Neural cell (in vitro differentiated cells): ENCODE results near the gene TMEM94. TPM values are rescaled to one million over a fixed set of nuclear protein-coding genes. Genes with fewer than 3 reads are reported as not detected.
A peak's percentile ranks its signal among the peaks of the same experiment; 100 is the strongest.
"Not testable (repeated sequence)": the region's sequence is repeated elsewhere in the genome, so short reads cannot be mapped to it uniquely, and the experiment has no call there.

Source experiments
- H2AFZ ChIP-seq: fragments of 200-600, 300-800 bp; sonication (generic), shearing (Covaris generic); 2 replicates; pipeline ENCODE4 v1.6.0; 2014; ENCODE audit warnings: low read depth, mild to moderate bottlenecking, antibody characterized with exemption, low read length, moderate library complexity
- H3F3A ChIP-seq: fragments of 200-600 bp; shearing (Covaris generic); 2 replicates; pipeline ENCODE4 v1.6.1; 2016; ENCODE audit warnings: mild to moderate bottlenecking, moderate library complexity, mixed read lengths, antibody characterized with exemption, low read length; ENCODE audit not compliant: insufficient read depth, poor library complexity, severe bottlenecking
- H3K27ac ChIP-seq: fragments of 200-600, 300-800 bp; sonication (generic), shearing (Covaris generic); 2 replicates; pipeline ENCODE4 v1.5.1; 2014; ENCODE audit warnings: mild to moderate bottlenecking, low read length, moderate library complexity
- H3K27me3 ChIP-seq: fragments of 300-800, 200-600 bp; sonication (generic), shearing (Covaris generic); 2 replicates; pipeline ENCODE4 v1.6.0; 2014; ENCODE audit warnings: mild to moderate bottlenecking, low read depth, low read length, moderate library complexity; ENCODE audit not compliant: insufficient read depth
- H3K36me3 ChIP-seq: fragments of 300-800, 200-600 bp; sonication (generic), shearing (Covaris generic); 2 replicates; pipeline ENCODE4 v1.5.1; 2014; ENCODE audit warnings: mild to moderate bottlenecking, antibody characterized with exemption, low read length, moderate library complexity; ENCODE audit not compliant: insufficient read depth
- H3K4me2 ChIP-seq: fragments of 300-800, 200-600 bp; sonication (generic), shearing (Covaris generic); 2 replicates; pipeline ENCODE4 v1.6.0; 2014; ENCODE audit warnings: mild to moderate bottlenecking, low read length
- H3K4me3 ChIP-seq: fragments of 300-800, 200-600 bp; sonication (generic), shearing (Covaris generic); 2 replicates; pipeline ENCODE4 v1.5.1; 2014; ENCODE audit warnings: mild to moderate bottlenecking, low read length, moderate library complexity
- H3K79me2 ChIP-seq: fragments of 200-600 bp; shearing (Covaris generic); replicated peaks from 2 replicates; pipeline ENCODE4 v1.6.0; 2014; ENCODE audit warnings: mild to moderate bottlenecking, low read length, moderate library complexity; ENCODE audit not compliant: insufficient read depth
- H3K9ac ChIP-seq: fragments of 300-800, 200-600 bp; sonication (generic), shearing (Covaris generic); 2 replicates; pipeline ENCODE4 v1.6.1; 2016; ENCODE audit warnings: mild to moderate bottlenecking, low read length, mixed read lengths
- H3K9me2 ChIP-seq: fragments of 200-600 bp; shearing (Covaris generic); 2 replicates; pipeline ENCODE4 v1.6.1; 2016; ENCODE audit warnings: mild to moderate bottlenecking, low read length, mixed read lengths; ENCODE audit not compliant: insufficient read depth
- H3K9me3 ChIP-seq: fragments of 200-600, 300-800 bp; sonication (generic), shearing (Covaris generic); 2 replicates; pipeline ENCODE4 v1.6.1; 2016; ENCODE audit warnings: mild to moderate bottlenecking, mixed run types, low read length, moderate library complexity, mixed read lengths
- H4K20me1 ChIP-seq: fragments of 200-600 bp; shearing (Covaris generic); 2 replicates; pipeline ENCODE4 v1.6.1; 2016; ENCODE audit warnings: mild to moderate bottlenecking, mixed run types; ENCODE audit not compliant: insufficient read depth
- CTCF ChIP-seq: fragments of 450-650 bp; IDR thresholded peaks from 2 replicates; pipeline ENCODE4 v1.5.1; 2014; ENCODE audit warnings: antibody characterized with exemption, mild to moderate bottlenecking, moderate library complexity; ENCODE audit not compliant: poor library complexity, severe bottlenecking
- EP300 ChIP-seq: fragments of 450-650 bp; conservative IDR thresholded peaks from 2 replicates; pipeline ENCODE4 v1.6.1; 2014; ENCODE audit warnings: antibody characterized with exemption, mild to moderate bottlenecking, moderate library complexity; ENCODE audit not compliant: poor library complexity, severe bottlenecking
- EZH2 ChIP-seq: fragments of 200-600, 300-800 bp; shearing (Covaris generic), sonication (generic); IDR thresholded peaks from 2 replicates; pipeline ENCODE4 v1.6.1; 2014; ENCODE audit warnings: antibody characterized with exemption, low read length, borderline replicate concordance, mild to moderate bottlenecking; ENCODE audit not compliant: insufficient read depth, poor library complexity, severe bottlenecking
- MXI1 ChIP-seq: fragments of 450-650 bp; conservative IDR thresholded peaks from 2 replicates; pipeline ENCODE4 v1.6.1; 2014; ENCODE audit warnings: antibody characterized with exemption, mild to moderate bottlenecking; ENCODE audit not compliant: poor library complexity, severe bottlenecking
- POLR2AphosphoS5 ChIP-seq: IDR thresholded peaks from 2 replicates; pipeline ENCODE4 v1.6.1; 2012
- RAD21 ChIP-seq: fragments of 450-650 bp; conservative IDR thresholded peaks from 2 replicates; pipeline ENCODE4 v1.6.1; 2014; ENCODE audit warnings: antibody characterized with exemption, mild to moderate bottlenecking, moderate library complexity
- REST ChIP-seq: IDR thresholded peaks from 2 replicates; pipeline ENCODE4 v1.6.1; 2012; ENCODE audit warnings: borderline replicate concordance
- SMC3 ChIP-seq: fragments of 450-650 bp; conservative IDR thresholded peaks from 2 replicates; pipeline ENCODE4 v1.6.1; 2014; ENCODE audit warnings: antibody characterized with exemption, mild to moderate bottlenecking, moderate library complexity; ENCODE audit not compliant: poor library complexity
- TAF1 ChIP-seq: IDR thresholded peaks from 2 replicates; pipeline ENCODE4 v1.6.1; 2012; ENCODE audit warnings: low read depth
- polyA plus RNA-seq: library from polyadenylated mRNA; depleted of rRNA; stranded (reverse); fragments of >200 nt; gene quantifications from 2 replicates; pipeline ENCODE4 v1.2.3, GENCODE V29; 2014

The TMEM94 gene
- polyA plus RNA-seq, 1 donor from 2014 or later, result 37.0 TPM

DNA sequence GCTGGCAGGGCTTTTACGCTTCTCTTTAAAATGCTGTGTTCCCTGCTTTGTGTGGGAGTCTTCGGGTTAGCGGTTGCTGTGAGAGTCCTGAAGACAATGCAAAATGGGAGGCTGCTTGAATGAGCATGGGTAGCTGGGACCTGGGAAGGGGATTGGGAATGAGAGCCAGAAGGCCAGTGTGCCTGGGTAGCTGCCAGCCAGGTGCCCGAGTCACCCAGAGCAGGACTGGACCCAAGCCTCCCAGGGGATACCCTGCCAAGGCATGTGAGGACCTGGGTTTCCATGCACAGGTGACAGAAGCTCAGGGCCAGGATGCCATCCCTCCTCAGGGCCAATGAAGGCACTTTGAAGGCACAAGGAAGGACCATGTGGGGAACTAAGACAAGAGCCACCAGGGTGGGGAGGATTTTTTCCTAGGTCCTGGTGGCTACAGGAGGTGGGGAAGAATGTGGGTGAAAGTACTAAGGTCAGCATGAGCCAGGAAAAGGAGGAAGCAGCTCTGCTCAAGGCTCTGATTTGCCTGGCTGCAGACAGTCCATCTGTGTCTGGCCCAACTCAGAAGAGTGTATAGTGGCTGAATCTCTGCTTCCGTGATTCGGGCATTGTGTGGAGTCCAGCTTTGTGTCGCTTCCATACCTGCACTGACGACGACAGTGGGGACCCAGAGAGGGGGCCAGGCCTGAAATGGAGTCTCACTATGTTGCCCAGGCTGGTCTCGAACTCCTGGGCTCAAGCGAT, 20.5 kb downstream of the TMEM94 start:
- H3F3A ChIP-seq, result no peaks in the 10 kb centered on the region
- H3K27ac ChIP-seq, result peak overlapping the region; percentile 82
- H3K9me2 ChIP-seq, result no peaks in the 10 kb centered on the region
- H3K27me3 ChIP-seq, result no peaks in the 10 kb centered on the region
- H3K4me3 ChIP-seq, result peak overlapping the region; percentile 58
- no peak for TF ChIP-seq POLR2AphosphoS5
- no peak for TF ChIP-seq RAD21
- no peak for TF ChIP-seq MXI1
- TF ChIP-seq SMC3, result no peak
- TF ChIP-seq TAF1, result no peak
- TF ChIP-seq CTCF, result no peak
- no peak for TF ChIP-seq EZH2
- TF ChIP-seq REST, result no peak
- no peak for TF ChIP-seq EP300
- H3K79me2 ChIP-seq, result no peaks in the 10 kb centered on the region
- no peaks in the 10 kb centered on the region for H3K36me3 ChIP-seq
- H4K20me1 ChIP-seq, result no peaks in the 10 kb centered on the region
- no peak overlapping the region for H2AFZ ChIP-seq
- peak overlapping the region; percentile 51 for H3K4me2 ChIP-seq
- H3K9ac ChIP-seq, result peak overlapping the region; percentile 56
- H3K9me3 ChIP-seq, result no peaks in the 10 kb centered on the region

- not testable (repeated sequence) for H3K27ac ChIP-seq, H3K27me3 ChIP-seq, H4K20me1 ChIP-seq, H3K9me2 ChIP-seq, H3K4me2 ChIP-seq, H3F3A ChIP-seq, H2AFZ ChIP-seq, H3K36me3 ChIP-seq, H3K9me3 ChIP-seq, H3K4me3 ChIP-seq, H3K79me2 ChIP-seq, H3K9ac ChIP-seq
Observed at GRCh38 chr17:75477490-75477862, 21.0 kb downstream of the TMEM94 start.
